OCI-M2 (cell line): ENCODE results near the gene SLC1A7.

Experiments
- DNase-seq: peaks from one replicate; lab custom pipeline; 2025; ENCODE audit not compliant: unreplicated experiment; lab: John Stamatoyannopoulos, UW

SLC1A7 gene

DNA sequence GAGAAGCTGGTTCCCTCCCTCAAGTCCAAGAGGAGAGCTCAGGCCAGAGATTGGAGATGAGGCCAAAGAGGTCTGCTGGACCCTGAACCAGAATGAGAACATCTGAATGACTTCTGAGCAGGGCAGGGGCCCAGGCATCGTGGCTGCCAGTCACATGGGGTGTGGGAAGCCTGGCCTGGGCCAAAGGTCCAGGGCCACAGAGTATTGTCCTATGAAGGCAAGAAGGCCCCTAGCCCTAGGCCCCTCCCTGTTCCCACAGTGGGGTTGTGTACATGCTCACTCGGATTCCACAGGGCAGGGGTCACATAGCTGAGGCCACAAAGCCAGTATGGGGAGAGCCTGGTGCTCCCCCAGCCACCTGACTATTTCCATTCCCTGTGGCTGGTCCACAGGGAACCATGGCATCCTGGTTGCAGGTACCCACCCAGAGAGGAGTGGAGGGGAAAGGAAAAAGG is 18.5 kb upstream of the SLC1A7 start:
- DNase-seq = no peak

DNA sequence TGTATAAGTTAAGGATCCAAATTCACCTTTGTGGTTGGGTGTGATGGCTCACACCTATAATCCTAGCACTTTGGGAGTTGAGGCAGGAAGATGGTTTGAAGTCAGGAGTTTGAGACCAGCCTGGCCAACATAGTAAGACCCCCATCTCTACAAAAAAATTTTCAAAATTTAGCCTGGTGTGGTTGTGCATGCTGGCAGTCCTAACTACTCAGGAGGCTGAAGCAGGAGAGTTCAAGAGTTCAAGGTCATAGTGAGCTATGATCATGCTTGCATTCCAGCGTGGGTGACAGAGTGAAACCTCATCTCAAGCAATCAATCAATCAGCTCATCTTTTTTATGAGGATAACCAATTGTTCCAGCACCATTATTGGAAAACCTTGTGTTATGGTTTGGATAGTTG is 16.5 kb upstream of the SLC1A7 start:
- DNase-seq = no peak

DNA sequence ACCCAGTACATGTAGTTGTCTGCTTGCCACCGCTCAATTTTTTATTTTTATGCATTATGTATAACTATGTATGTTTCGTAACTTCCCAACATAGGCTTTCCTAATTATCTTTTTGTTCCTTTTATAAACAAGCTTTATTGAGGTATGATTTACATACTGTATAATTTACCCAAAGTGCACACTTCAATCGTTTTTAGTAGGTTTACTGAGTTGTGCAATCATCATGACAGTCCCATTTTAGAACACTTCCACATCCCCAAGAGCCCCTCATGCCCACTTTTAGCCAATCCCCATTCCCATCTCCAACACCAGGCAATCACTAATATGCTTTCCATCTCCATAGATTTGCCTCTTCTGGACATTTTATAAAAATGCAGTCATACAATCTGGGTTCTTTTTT is 14.3 kb upstream of the SLC1A7 start:
- no peak for DNase-seq

DNA sequence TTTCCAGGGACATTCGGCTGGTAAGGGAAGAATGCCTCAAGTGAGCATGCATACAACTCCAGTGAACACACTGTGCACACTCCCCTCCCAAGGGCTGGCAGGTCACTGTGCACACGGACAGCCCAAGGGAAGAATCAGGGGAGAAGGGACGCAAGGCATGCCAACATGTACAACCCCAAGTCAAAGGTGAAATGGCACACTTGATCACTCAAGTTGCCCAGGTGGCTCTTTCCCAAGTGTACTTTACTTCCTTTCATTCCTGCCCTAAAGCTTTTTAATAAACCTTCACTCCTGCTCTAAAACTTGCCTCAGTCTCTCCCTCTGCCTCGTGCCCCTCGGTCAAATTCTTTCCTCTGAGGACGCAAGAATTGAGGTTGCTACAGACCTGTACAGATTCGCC is 13.5 kb upstream of the SLC1A7 start:
- no peak for DNase-seq

DNA sequence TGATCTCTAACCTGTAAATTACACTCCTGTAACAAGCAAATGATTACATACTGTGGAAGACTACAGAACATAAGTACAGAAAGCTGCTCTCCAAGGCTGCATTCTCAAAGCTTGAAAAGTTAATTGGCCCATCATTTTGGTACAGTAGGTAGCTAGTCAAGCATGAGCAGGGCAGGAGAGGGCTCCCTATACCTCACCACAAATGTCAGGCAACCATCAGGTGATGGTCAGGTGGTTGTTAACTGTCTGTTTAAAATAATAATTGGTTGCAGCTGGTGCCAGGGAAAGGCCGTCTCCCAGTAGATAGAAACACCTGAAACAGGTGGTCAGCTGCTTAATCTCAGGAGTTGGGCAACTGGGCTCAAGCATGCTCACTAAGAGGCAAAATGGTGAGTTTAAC is 13.1 kb upstream of the SLC1A7 start:
- DNase-seq = no peak

DNA sequence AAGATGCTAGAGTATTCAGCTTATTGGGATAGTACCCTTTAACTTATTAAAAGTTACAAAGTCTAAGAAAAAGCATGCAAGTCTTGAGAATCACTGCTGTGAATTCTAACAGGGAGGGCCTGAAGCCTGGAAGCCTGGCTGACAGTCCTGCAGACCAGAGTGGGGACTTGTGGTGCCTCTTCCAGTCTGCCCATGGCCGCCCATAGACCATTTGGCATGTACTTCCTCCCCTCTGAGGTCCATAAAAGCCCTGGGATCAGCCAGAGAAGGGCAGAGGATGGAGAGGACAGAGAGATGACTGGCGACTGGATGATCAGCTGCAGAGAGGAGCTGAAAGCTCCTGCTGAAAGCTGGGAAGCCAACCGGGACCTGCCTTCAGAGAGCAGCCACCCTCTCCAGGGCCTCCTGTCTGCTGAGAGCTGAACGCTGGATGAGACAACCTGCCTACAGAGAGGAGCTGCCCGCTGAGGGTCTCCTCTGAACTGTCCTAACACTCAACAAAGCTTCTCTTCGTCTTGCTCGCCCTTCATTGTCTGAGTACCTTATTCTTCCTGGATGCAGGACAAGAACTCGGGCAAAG is 12.5 kb upstream of the SLC1A7 start:
- no peak for DNase-seq

DNA sequence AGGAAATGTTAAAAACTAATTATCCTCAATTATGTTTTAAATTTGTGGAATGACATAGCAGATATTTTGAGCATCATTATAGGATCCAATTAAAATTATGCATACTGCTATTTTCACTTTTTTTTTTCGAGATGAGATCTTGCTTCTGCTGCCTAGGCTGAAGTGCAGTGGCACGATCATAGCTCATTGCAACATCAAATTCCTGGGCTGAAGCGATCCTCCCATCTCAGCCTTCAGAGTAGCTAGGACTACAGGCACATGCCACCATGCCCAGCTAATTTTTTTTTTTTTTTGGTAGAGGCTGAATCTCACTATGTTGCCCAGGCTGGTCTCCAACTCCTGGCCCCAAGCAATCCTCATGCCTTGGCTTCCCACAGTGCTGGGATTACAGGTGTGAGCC is 11.3 kb upstream of the SLC1A7 start:
- DNase-seq = no peak

DNA sequence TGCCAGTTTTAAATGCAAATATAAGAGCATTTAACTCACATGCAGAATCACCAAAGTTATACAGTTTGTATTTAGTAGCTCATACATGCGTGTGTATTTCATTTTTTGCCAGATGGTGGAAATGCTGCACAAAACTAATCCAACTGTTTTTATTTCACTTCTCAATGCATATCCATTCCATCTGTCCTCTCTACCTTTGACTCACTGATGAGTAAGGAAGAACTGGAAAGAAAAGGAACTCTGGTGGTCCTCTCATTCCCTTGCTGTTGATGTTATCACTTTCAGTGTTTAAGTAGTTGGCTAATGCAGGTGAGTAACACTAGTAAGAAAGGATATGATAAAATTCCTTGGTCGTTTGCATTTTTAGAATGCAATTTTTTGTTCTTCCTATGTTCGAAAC is 5.7 kb upstream of the SLC1A7 start:
- no peak for DNase-seq

DNA sequence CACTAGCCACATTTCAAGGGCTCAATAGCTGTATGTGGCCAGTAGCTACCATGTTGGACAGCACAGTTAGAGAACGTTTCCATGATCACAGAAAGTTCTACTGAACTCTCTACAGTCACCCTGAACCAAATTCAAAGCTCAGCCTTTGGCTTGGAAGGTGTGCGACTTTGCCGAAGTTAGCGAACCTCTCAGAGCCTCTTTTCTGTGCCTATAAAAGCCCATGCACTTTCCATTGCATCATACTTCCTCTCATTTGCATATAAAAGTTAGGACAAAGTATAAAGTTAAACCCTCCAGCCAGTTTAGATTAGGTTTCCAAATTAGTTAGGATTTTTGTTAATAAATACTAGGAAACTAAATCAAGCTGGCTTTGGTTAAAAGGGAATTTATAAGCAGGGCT is 4.7 kb upstream of the SLC1A7 start:
- DNase-seq = no peak

DNA sequence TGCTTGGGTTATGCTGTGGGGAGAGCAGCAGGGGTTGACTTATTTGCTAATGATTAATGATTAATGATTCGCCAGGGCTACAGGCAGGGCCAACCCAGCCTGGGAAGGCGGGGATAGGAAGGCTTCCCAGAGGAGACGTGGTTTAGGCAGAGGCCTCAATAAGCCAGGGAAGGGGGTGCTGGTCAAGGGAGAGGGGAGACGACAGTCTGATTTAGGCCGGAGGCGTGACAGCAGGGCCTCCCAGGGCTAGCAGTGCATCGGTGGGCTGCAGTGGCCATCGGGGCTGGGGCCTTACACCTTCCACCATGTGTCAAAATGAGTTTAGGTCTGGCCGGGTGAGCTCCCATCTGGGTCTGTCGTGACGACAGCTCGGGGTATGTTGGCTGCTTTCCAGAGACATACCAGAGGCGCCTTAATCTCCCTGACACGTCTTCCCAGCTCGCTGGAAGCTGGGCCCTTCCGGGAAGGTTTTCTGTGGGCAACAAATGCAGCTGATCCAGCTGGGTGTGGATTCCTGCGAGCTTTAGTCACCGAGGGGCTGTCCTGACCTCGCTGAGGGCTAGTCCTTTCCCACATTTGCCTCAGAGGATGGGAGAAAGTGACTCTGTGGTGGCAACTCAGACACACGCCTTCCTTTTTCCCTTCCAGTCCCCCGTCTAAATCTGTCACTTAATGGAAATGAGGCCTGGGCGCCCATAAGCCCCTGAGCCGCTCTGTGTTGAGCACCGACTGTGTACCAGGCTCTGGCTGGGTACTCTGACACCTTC is 3.7 kb upstream of the SLC1A7 start:
- DNase-seq = no peak

DNA sequence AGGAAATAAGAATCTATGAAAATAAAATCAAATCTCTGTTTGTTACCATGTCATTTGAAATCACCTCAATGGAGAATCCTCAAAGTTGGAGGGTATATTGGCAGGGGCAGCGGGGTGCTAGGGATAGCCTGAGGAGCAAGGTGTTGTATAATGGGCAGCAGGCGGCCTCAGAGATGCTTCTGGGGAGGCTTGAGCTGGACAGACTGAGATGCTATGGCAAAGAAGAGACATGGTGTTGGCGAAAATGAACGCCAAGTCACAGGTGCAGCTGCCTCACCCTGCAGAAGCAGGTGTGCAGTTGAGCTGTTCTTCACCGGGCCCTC is 3.1 kb upstream of the SLC1A7 start:
- no peak for DNase-seq

DNA sequence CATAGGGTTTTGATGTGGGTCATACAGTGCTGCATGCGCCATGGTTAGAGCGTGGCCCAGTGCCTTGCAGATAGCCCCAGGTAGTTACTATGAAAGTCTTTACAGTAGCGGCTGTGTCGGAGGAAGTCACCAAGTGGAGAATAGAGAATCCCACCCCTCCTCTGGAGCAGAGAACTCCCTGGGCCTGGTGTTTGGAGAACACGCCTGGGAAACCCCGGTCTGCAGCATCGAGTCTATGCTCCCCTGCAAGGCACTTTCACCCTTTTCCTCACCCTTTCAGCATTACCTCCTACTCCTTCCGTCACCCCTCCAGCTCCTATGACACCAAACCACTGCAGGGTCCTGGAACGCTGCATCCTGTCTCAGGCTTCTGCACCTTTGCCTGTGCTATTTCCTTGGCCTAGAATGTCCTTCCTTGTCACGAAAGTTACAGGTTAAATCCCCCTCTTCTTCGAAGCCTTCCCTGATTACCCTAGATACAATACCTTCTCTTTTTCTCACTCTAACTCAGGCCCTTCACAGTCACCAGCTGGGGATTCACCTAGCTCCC is 2.7 kb upstream of the SLC1A7 start:
- no peak for DNase-seq

DNA sequence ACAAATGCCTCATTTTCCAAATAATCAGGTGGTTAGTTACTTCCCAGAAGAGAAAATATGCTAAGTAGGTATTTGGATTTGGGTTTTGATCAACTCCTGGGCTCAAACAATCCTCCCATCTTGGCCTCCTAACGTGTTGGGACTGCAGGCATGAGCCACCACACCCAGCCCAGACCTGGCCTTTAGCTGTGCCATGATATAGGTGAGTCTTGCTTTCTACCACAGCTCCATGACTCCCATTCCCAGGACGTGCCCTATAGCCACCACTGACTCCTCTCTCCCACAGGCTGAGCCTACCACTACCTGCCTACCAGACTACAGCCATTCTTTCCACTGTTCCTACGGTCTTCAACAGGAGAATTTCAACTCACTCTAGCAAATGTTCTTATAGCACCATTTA is 1.8 kb upstream of the SLC1A7 start:
- no peak for DNase-seq

DNA sequence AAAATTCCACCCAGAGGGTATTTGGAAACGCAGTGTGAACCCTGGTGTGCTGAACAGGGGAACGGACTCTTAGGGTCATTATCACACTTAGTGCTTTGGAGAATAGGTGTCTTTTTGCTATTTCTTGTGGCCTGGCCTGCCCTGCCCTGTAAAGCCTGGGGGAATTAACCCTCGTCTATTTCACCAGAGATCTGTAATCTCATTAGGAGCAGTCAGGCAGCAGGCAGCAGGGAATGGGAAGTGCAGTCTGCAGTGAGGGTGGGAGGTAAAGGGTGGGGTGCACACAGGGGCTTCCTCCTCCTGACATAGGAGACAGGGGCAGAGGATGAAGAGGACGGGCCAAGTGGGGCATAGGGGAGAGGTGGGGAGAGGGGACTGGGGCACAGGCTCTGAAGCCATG is 1.1 kb upstream of the SLC1A7 start:
- DNase-seq = no peak

DNA sequence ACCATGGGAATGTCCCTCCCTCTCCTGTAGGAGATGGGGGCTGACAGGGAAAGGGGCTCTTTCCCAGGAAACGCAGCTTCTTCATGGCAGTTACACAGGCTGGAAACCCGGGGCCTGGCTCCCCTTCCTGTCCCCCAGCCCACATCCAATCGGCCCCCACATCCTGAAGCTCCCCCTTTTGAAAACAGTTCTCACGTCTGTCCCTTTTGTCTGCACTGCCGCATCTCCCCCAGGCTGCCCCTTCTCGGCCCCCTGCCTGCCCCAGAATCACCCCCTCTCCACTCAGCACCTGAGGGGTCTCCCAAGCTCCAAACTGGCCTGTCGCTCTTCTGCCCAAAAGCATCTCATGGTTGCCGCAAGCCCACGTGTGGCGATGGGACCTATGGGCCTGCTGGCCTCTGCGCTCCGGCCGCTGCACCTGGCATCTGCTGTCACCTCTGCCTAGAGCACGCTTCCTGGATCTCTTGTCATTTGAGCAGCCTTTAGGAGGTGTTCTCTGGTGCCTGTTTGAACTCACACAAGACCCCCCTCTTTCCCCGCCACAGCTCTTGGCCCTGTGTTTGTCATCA is 867 bp downstream of the SLC1A7 start:
- no peak for DNase-seq

DNA sequence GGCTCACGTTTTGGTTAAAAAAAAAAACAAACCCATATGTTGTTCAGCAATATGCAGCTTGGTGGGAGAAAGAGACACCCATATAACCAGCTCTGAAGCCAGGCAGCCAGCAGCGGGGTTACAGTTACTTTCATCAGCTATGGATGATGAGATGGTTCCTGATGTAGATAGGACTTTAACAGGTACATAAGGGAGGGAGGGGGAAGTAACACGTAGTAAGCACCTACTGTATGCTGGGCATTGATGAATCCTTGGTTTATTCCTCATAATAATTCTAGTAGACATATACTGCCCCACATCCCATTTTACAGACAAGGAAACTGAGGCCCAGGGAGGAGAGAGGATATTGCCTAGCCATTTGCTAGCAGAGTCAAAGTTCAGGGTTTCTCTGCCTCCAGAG is 2.0 kb downstream of the SLC1A7 start:
- no peak for DNase-seq

DNA sequence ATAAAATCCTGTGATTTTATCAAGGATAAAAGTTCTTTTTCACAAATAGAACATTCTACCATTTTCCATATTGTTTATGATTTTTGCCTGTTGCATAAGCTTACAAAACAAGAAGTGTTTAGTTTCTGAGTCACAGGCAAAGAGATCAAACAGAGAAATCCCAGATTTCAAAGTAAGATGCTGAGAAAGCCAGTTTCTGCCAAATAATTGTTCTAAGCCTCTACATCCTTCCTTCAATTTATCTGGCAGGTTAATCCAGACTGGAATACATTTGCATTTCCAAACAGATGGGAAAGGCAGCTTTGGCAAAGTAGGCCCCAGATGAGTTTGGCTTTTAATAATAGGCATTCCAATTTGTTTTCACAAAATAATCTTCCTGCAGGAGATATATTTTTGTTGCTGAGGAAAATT is 2.5 kb downstream of the SLC1A7 start:
- DNase-seq = no peak

DNA sequence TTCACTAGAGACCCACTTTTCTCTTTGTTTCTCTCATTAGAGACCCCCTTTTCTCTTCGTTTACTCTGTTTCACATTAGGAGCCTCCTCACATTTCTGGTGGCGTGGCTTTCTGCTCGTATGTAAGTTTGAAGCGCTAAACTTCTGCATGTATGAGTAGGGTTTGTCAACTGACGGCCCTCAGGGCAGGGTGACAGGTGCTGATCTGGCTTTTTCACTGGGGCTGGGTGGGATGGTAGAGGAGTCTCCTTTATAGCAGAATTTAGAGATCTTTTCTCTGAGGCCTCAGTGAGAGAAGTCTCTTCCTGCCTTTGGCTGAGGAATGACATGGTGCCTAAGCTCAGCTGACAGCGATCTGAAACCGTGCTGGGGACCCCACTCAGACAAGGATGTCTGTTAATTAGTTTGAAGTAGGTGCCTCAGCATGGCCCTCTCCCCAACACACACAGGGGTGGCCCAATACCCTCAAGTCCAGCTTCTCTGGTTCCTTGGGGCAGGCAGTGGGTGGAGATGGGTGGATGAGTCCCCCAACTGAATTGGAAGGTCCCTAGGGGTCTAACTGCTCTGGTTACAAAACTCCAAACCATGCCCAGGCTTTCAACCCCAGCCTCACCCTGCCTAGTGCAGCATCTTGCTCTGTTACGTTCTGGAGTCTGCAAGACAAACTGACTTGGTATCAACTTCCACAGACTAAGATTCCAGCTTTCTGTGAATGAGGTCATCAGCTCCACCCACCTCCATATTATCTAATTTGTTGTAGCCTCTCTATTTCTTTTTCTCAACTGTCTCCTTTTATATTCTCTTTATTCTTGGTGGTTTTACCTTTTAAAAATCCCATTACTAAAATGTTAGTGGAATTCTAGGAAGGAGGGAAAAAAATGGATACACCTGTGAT is 3.2 kb downstream of the SLC1A7 start:
- DNase-seq = no peak

DNA sequence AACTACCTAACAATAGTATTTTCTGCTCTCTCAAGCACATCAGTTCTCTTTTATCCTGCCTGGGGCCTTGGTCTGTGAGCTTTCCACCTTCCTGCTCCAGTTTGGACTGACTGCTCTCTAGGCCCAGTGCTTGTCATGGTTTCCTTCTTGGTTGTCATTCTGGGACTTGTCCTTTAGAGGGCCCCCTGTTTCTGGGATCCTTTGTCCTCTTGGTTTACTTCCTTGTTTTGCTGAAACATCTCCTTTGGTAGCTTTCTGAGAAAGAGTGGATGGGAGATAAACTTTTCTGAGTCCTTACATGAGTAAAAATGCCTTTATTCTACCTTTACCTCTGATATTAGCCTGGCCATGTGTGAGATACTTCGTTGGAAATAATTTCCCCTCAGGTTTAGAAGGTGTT is 4.7 kb downstream of the SLC1A7 start:
- DNase-seq = no peak

DNA sequence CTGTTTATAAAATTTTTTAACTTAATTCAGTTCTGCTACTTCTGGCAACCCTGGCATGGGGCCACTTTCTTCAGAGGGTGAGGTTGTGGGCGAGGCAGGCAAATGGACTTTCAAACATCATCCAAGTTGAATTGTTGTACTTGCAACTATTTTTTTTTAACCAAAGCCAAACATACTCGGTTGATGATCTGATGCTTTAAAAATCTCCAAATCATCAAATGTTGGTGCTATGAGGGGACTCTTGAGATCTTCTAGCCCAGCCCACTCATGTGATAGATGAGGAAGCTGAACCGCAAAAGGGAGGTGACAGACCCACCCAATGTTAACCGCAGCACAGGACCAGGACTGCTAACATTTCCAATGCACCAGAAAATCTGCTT is 6.7 kb downstream of the SLC1A7 start:
- no peak for DNase-seq

DNA sequence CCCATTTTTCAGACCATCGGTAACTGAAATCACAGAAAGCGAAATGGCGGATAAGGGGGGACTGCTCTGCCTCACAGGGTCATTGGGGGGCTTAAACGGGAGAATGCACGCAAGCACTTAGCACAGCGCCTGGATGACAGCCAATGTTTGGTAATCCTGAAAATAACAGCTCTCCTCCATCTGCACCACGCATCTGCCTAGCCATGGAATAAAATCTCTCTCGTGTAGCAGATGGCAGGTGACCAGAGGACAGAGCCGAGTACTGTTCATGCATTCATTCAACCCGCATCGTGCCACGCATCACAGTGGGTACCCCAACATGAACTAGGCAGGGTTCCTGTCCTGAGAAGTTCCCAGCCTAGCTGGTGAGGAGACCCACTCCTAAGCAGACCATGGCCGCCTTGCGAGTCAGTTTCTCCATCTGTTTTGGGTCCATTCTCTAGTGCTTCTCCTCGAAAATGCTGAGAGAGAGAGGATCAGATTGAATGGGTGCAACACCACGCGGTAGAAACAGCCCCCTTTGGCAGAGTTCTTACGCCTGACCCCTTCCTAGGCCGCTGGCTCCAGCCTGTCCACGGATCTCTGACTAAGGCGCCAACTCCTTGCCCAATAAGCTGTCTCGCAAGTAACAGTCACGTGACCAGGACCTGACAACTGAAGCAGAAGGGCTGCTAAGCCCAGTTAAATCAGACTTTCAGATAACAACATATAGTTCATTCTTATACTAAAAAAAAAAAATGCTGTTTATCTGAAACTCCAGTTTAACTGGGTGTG is 7.3 kb downstream of the SLC1A7 start:
- no peak for DNase-seq
